Urinary bladder (tissue), 4 donors: ENCODE results near the gene ACSL6. TPM values are rescaled to one million over a fixed set of nuclear protein-coding genes. Genes with fewer than 3 reads are reported as not detected.

ENCODE experiments used
- DNase-seq: peaks from one replicate; pipeline ENCODE4 v3.0.0-alpha.2; 2015; ENCODE audit errors: extremely low spot score
- H3K27ac ChIP-seq: one replicate; pipeline ENCODE4 v1.5.1; 2013; ENCODE audit warnings: low read depth, mild to moderate bottlenecking, moderate library complexity
- H3K36me3 ChIP-seq: one replicate; pipeline ENCODE4 v1.6.1; 2013; ENCODE audit warnings: mild to moderate bottlenecking, moderate library complexity; ENCODE audit not compliant: insufficient read depth
- H3K4me1 ChIP-seq: one replicate; pipeline ENCODE4 v1.6.1; 2013; ENCODE audit warnings: mild to moderate bottlenecking, moderate library complexity; ENCODE audit not compliant: insufficient read depth
- H3K4me3 ChIP-seq: one replicate; pipeline ENCODE4 v1.5.1; 2013; ENCODE audit warnings: low read depth, low read length
- WGBS: extraction: QIAGEN DNeasy Blood & Tissue Kit; methylation state at CpG from one replicate; pipeline ENCODE4 v1.1.7; 2013; 5-methylcytosine and 5-hydroxymethylcytosine counted together
- polyA plus RNA-seq: library from polyadenylated mRNA; stranded (reverse); fragments of 200-250 nt; gene quantifications from one replicate; pipeline ENCODE4 v1.2.3, GENCODE V29; 2013
- total RNA-seq: library from RNA; depleted of rRNA; stranded (reverse); fragments of >200 nt; gene quantifications from one replicate; pipeline ENCODE4 v1.2.3, GENCODE V29; 2014
- donor health status: healthy with polysubstance abuse.
- donor health status: healthy.

Gene ACSL6
- total RNA-seq (2.3 TPM), polyA plus RNA-seq (0.42 TPM)

- H3K4me1 ChIP-seq, result no peaks in the 10 kb centered on the region
- 4% methylated on average over 61 of the region's 63 CpGs for WGBS
- H3K27ac ChIP-seq, result no peak within 1 kb of the TSS
- no peaks in the 10 kb centered on the region for H3K36me3 ChIP-seq
- DNase-seq, result no peak
- peak within 1 kb of the TSS; percentile 54 for H3K4me3 ChIP-seq
Measured at GRCh38 chr5:132011622-132012343, at the start of gene ACSL6. Gene ACSL6, minus strand, starts transcription at chr5:132011658. Its CDS starts 105 bp downstream, at chr5:132011553.

GRCh38 chr5:132060501-132061161 is 49.2 kb upstream of the ACSL6 start, which contains the start of gene IL3:
Gene IL3, plus strand, starts transcription at chr5:132060655. Its CDS starts 52 bp downstream, at chr5:132060707.
- no peak within 1 kb of the TSS for H3K4me3 ChIP-seq
- no peak within 1 kb of the TSS for H3K27ac ChIP-seq
- H3K4me1 ChIP-seq, result no peaks in the 10 kb centered on the region
- no peaks in the 10 kb centered on the region for H3K36me3 ChIP-seq
- WGBS, result 88% methylated on average over 16 of the region's 16 CpGs
- DNase-seq, result no peak

GRCh38 chr5:132059696-132060500 is 48.4 kb upstream of the ACSL6 start:
- no peak overlapping the region for H3K4me3 ChIP-seq
- H3K36me3 ChIP-seq, result no peaks in the 10 kb centered on the region
- no peaks in the 10 kb centered on the region for H3K4me1 ChIP-seq
- 86% methylated on average over 13 of the region's 13 CpGs for WGBS
- no peak overlapping the region for H3K27ac ChIP-seq
- no peak for DNase-seq

GRCh38 chr5:132059043-132059695 is 47.7 kb upstream of the ACSL6 start:
- DNase-seq, result no peak
- H3K4me1 ChIP-seq, result no peaks in the 10 kb centered on the region
- WGBS, result 81% methylated on average over 9 of the region's 9 CpGs
- H3K27ac ChIP-seq, result no peak overlapping the region
- H3K36me3 ChIP-seq, result no peaks in the 10 kb centered on the region
- H3K4me3 ChIP-seq, result no peak overlapping the region

DNA sequence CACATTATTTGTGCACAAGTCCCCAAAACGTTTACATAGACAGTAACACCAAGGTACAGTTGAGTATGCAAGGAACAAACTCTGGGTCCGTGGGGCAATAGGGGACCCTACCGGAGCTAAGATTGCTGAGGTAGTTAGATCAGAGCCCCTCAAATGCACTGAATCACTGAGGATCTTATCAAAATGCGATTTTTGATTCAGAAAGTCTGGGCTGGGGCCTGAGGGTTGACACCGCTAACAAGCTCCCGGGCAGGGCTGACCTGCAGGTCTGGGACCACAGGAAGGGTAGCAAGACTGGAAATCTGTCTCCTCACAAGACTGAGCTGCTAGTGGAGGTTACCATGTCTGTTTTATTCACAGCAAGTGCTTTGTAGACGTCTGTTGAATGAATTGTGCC is 47.2 kb upstream of the ACSL6 start:
- Histone ChIP-seq H3K4me1 (no peaks in the 10 kb centered on the region), H3K27ac (no peak overlapping the region), H3K4me3 (no peak overlapping the region), H3K36me3 (no peaks in the 10 kb centered on the region)
- no peak for DNase-seq
- 84% methylated on average over 7 of the region's 7 CpGs for WGBS

- Histone ChIP-seq H3K36me3 (no peaks in the 10 kb centered on the region), H3K4me1 (no peaks in the 10 kb centered on the region), H3K4me3 (no peak overlapping the region), H3K27ac (no peak overlapping the region)
- DNase-seq, result no peak
- 81% methylated on average over 12 of the region's 12 CpGs for WGBS
Measured at GRCh38 chr5:132057498-132058255, 46.2 kb upstream of the ACSL6 start.

GRCh38 chr5:132056610-132057497 is 45.4 kb upstream of the ACSL6 start:
- Histone ChIP-seq H3K4me3 (no peak overlapping the region), H3K4me1 (no peaks in the 10 kb centered on the region), H3K27ac (no peak overlapping the region), H3K36me3 (no peaks in the 10 kb centered on the region)
- WGBS, result 77% methylated on average over 14 of the region's 14 CpGs
- no peak for DNase-seq

GRCh38 chr5:132055808-132056609 is 44.6 kb upstream of the ACSL6 start:
- WGBS, result 77% methylated on average over 12 of the region's 12 CpGs
- Histone ChIP-seq H3K4me1 (no peaks in the 10 kb centered on the region), H3K36me3 (no peaks in the 10 kb centered on the region), H3K27ac (no peak overlapping the region), H3K4me3 (no peak overlapping the region)
- DNase-seq, result no peak

DNA sequence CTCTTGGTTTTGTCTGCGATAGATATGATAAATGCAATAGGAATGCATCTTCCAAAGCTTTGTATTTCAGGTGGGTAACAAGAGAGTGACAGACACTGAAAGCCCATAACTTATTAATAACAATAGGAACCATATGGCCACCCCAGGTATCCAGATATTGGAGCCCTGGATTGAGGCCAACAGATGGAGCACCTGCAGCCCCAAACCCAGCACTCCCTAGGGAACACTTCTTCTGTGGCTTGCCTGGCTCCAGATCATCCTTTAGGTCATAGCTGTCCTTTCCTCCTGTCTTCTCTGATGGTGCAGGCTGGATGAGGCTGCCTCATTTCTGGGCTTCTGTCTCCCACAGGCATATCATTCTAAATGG is 44.0 kb upstream of the ACSL6 start:
- H3K4me3 ChIP-seq, result no peak overlapping the region
- WGBS, result 91% methylated on average over 1 of the region's 1 CpG
- no peaks in the 10 kb centered on the region for H3K4me1 ChIP-seq
- H3K27ac ChIP-seq, result no peak overlapping the region
- DNase-seq, result no peak
- H3K36me3 ChIP-seq, result no peaks in the 10 kb centered on the region

- Histone ChIP-seq H3K36me3 (no peaks in the 10 kb centered on the region), H3K4me1 (no peaks in the 10 kb centered on the region), H3K27ac (no peak overlapping the region), H3K4me3 (no peak overlapping the region)
- no peak for DNase-seq
- WGBS, result 80% methylated on average over 9 of the region's 9 CpGs
Measured at GRCh38 chr5:132054697-132055440, 43.4 kb upstream of the ACSL6 start.

DNA sequence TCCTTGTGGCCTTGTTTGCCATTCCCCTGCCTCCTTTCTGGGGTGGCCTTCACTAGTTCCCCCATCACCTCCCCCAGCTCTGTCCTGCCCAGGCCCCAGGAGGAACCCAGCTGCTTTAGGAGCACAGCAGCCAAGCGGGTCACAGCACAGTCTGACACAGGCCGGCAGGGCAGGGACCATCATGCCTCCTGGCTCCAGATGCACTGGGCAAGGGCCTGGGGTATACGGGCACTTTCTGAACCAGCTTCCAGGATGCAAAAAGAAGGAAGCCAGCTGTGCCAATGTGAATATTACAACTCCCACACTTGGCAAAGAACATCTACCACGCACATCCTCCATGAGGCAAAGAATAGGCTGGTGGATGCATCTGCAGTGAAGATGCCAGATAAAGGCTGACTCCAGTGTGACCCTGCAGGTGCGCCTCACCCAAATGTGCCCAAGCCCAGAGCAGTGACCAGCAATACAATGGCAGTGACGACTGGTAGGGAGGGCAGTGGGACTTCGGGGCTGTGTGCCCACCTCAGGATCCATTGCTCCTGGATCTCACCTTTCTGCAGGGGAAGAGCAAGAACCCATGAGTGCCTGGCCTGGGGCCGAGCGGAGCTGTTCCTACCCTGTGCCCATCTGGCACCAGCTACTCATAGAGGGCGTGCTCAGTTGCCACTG is 42.7 kb upstream of the ACSL6 start:
- H3K4me3 ChIP-seq, result no peak overlapping the region
- no peaks in the 10 kb centered on the region for H3K36me3 ChIP-seq
- H3K4me1 ChIP-seq, result no peaks in the 10 kb centered on the region
- 90% methylated on average over 10 of the region's 10 CpGs for WGBS
- no peak overlapping the region for H3K27ac ChIP-seq
- DNase-seq, result no peak
